Transverse colon (tissue), 4 donors: ENCODE results near the gene RUNX1.

ENCODE experiments used
- CTCF ChIP-seq, 5 experiments: fragments of 200-600 bp in 3 of 5; fragments of 450-650 bp in 2 of 5; sonication (generic) in 3 of 5; IDR thresholded peaks; 1 replicate in 2 of 5; 2 replicates in 3 of 5; pipeline ENCODE4 v1.5.1; 2016 to 2017; ENCODE audit warnings: antibody characterized with exemption in 5 of 5, inconsistent platforms in 3 of 5, mild to moderate bottlenecking in 2 of 5, moderate library complexity in 1 of 5
- POLR2AphosphoS5 ChIP-seq, 3 donors: sonication (generic); formaldehyde crosslinking; IDR thresholded peaks; one replicate each; pipeline ENCODE4 v1.6.1; 2016; ENCODE audit warnings: antibody characterized with exemption in 3 of 3

- no peak for TF ChIP-seq CTCF (IDR thresholded peaks at IDR 0.05)
- no peak for TF ChIP-seq POLR2AphosphoS5 (IDR thresholded peaks at IDR 0.05)
Measured at GRCh38 chr21:34969423-34970166, 79.5 kb downstream of the RUNX1 start.
